Fibroblast of skin of abdomen (primary cell): ENCODE measurements around the gene PCDHGC5.

Source experiments
- DNase-seq: peaks from one replicate; pipeline ENCODE4 v3.0.0-alpha.2; 2013

Gene PCDHGC5

DNA sequence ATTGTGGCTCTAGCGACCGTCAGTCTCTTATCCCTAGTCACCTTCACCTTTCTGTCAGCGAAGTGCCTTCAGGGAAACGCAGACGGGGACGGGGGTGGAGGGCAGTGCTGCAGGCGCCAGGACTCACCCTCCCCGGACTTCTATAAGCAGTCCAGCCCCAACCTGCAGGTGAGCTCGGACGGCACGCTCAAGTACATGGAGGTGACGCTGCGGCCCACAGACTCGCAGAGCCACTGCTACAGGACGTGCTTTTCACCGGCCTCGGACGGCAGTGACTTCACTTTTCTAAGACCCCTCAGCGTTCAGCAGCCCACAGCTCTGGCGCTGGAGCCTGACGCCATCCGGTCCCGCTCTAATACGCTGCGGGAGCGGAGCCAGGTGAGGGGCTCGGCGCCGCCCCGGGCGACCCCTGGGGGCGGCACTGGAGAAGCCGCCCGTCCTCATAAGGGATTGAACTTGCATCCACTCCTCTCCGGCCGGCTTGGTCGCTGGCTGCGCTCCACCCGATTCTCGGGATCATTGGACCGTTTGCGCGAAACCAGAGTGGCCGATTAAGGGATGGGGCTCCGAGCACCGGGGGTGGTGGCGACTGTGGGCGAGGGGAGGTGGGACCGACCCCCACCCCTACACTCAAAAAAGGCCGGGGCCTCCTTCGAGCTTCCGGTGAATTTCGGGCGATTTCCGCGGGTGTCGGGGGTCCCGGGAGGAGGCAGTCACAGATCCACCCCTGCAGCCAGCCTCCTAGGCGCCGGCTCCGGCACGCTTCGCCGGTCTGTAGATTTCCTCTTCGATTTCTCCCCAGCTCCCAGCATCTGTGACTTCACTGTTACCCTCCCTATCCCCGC is 2.7 kb downstream of the PCDHGC5 start:
- DNase-seq, result no peak

DNA sequence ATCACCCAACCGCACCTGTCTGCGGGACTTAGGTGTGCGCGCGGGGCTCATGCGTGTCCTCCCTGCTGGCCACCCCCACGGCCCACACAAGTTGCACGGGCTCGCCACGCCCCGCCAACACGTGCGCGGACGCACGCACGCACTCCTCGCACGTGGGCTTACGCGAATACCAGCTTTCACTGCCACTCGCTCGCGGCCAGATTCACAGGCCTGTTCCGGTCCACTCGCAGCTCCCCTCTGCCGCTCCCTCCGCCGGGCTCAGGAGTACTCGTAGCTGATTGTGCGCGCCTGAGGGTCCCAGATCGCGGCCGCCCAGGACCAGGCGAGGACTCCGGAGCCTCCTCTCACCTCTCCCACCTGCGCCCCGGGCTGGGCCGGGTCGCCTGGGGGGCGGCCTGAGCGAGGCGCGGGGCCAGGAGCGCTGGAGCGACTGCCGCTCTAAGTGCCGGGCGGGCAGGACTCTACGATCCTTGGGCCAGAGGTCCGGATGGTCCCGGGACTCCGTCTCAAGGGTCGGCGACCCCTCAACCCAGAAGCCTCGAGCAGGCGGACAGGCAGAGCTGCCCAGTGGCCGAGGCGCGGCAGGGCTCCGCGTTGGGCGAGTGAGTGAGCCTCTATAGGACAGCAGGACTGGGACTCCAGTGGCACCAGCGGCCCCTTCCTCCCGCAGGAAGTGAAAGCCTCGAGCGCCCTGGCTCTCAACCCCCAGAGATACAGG is 3.4 kb downstream of the PCDHGC5 start:
- no peak for DNase-seq

DNA sequence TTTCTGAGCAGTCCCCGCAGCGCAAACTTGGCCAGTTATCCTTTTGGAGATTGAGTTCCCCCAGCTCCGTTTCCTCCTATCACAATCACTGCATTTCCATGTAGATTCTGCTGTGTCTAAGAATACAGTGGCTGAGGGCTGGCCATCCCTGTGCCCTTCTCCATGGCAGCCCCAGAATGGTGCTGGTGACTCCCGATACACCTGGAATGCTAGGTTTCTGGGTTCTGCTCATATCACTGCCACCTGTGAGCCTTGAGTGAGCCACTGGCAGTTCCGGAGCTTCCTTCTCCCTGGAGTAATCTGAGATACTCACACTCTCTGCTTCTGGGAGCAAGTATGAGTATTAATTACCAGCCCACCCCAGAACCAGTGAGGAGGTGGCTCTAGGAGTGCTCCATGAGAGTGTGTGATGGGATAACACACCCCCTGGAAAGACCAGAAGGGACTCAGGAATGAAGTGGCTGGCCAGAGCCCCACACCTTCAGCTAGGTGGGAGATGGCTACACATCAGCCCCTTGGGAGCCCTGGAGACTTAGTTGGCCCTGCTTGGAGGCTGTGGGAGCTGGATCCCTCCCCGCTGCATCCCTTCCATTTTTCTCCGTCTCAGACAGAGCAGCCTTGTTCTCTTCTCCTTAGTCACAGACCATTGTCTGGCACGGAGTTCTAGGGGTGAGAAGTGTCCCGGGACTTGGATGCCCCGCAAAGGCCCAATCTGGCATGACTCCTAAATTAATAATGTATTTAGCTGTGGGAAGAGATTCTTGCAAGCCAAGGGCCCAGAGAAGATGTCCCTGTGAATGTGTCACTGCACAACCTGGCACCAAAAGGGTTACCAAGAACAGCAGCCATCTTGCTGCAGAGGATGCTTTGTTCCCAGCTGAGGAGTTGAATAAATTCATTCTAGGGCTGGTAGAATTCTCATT is 4.9 kb downstream of the PCDHGC5 start:
- peak; percentile 68 for DNase-seq

DNA sequence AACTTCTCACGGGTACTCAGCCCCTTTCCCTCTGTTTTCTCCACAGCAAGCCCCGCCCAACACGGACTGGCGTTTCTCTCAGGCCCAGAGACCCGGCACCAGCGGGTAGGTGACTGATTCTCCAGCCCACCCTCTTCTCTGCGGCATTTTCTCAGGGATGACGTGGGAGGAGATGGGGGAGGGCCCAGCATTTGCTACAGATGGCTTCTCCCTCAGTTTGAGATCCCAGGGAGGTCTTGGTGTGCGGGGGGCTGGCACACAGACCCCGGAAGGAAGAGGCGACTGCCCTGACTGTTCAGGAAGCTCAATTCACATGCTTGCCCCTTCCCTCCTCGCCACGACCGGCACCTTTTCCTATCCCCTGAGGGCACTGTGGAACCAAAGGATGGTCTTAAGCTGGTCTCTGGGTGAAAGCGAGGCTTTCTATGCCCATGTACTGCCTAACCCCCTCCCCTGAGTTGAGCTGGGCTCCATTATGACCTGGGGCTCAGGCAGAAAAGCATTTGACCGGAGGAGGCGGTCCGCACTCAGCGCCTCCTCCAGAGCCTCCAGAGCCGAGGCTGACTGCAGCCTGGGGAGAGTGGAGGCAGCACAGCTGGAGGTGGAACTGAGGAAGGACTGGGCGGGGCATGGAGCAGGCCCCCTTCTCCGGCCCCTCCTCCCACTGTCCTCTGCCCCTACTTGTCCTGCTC is 6.0 kb downstream of the PCDHGC5 start:
- DNase-seq, result peak; percentile 70

DNA sequence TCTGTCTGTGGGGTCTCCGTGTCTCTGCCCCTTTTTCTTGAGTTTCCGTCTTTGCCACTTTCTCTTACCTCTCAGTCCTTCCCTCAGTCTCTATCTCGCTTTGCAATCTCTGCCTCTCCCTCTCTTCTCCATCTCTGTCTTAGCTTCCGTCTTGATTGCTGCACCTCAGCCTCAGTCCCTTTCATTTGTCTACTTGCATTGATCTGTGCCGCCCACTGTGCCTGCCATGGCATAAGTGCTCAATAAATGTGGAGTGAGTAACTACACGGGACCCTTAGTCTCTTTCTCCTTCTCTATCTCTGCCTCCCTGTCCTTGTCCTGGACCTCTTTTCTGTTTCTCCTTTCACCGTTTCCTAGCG is 6.6 kb downstream of the PCDHGC5 start:
- DNase-seq, result no peak

DNA sequence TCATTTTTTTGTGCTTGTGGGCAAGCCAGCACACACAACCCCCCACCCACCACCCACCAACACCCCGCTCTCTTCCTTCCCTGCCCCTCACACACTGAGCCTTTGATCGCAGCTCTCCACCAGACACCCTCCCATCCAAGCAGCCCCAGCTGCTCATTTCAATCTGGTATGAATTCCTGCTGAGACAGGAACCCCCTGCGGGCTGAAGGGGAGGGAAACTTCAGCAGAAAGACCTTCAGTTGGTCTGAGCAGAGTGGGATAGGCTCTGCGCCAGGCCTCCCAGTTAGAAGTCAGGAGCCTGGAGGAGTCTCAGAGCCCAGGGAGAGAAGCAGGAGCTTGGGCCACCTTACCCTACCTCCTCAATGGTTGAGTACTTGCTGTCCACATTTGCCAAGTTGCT is 7.2 kb downstream of the PCDHGC5 start:
- peak; percentile 91 for DNase-seq

DNA sequence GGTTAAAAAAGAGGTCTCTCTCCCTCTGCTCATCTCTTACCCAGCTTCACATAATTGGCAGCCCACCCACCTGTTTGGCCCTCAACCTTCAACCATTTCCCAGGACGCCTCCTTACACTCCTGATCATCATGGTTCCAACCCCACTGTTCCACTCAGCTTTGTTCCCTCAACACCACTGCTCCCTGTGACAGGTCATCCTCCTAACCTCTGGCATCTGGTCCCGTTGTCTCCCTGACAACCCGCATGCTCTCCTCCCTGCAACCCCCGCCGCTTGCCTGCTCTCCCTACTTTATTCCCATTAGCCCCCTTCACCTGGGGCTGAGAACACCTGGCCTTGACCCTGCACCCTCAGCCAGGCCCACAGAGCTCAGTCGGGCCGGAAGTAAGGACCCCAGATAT is 12.9 kb downstream of the PCDHGC5 start:
- DNase-seq, result no peak

DNA sequence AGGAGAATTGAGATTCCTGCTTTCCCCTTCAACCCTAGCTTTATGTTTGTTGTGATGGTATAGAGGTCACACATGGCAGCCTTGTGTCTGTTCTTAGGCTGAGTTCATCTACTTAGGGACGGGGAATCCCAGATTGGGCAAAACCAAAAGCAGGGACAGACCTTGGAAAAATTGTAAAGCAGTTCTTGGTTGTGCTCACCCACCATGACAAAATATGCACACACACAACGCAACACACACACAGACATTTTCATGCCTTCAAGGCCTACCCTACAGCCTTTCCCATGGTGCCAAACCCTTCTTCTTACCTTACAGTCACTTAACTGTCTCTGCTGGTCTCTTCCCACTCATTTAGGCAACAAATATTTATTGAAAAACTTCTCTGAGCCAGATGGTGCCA is 14.8 kb downstream of the PCDHGC5 start:
- DNase-seq, result no peak

DNA sequence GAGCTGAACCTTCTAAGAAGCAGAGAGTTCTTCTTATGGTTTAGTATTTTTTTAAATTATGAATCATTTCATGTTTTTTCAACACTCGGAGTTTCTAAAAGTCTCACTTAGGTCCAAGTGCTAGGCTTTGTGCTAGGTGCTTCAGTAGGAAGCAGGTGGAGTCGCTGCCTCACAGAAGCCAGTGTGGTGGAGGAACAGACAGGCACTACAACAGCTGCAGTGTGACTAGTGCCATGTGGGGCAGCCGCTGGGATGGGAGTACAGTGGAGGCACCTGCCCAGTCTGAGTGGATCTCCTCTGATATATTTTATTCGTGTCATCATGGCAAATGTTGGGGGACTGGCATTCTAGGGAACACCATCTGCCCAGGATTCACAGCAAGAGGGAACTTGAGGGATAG is 15.3 kb downstream of the PCDHGC5 start:
- no peak for DNase-seq

DNA sequence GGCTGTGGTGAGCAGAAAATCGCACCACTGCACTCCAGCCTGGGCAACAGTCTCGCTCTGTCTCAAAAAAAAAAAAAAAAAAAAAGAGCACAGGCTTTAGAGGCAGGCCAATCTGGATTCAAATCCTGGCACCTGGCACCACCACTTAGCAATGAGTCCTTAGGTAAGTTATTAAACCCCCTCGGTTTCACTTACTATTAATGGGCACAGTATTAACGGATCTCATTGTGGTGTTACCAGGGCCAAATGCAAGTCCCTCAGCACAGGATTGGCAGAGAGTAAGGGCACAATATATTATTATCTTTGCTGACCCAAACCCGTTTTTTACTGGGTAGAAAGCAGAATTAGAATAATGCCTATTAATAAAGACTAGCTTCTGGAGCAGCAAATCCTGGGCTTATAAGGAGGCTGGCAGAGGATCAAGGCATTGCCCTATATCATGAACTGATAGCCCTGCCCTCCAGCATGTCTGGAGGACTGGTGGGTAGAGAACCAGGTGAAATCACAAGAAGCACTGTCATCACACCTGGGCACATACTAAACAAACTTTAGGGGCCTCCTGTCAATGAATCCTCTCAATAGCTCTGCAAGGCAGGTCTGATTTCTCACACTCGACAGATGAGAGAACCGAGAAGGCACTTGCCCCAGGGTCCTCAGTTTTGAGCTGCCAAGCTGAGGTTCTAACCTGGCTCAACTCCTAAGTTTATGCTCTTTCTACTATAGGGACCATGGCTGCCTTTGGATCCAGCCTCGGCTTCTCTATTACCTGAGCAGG is 17.7 kb downstream of the PCDHGC5 start:
- DNase-seq, result no peak

DNA sequence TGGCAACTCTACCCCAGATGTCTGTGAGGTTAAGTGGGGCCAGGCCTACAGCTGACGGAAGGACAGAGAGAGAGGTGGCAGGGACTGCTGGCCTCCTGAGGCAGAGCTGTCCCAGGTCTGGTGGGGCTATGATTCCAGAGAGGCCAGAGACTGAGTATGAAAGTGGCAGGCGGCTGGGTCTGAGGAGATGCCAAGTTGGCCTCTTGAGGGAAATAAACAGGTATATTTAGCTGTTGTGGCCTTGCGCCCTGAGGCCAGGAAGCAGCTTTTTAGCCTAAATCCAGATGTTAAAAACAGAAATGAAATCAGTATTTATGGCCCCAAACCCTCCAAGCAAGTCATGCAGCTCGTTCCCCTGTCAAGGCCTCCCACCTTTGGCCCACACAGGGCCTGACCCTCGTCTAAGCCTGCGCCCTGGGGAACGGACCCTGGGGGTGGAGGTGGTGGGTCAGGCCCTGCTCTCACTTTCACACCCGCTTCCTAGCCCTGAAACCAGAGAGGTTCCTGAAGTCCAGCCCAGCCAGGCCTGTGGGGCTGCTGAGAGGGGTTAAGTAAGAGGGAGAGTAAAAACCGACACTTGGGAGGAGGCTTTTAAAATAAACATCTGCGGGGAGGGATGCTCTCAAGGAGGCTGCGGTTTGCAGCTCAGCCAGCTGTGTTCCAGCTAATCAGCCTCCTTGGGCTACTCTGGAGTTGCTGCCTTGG is 18.7 kb downstream of the PCDHGC5 start:
- peak; percentile 85 for DNase-seq

DNA sequence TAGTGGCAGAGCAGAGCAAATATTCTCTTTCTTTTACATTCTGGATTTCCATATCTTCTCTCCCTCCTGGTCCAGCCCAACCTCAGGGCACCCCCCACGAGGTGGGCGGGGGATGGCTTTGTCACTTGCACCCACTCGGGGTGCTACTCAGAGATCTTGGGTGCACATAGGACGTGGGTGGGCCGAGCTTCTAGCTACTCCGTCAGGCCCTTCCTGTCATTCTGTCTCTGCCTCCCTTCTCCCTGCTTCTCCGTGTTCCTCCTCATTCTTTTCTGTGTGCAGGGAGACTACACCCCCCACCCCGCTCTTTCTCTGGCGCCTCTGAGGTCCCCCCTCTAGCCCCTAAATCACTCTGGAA is 19.5 kb downstream of the PCDHGC5 start:
- DNase-seq, result no peak

DNA sequence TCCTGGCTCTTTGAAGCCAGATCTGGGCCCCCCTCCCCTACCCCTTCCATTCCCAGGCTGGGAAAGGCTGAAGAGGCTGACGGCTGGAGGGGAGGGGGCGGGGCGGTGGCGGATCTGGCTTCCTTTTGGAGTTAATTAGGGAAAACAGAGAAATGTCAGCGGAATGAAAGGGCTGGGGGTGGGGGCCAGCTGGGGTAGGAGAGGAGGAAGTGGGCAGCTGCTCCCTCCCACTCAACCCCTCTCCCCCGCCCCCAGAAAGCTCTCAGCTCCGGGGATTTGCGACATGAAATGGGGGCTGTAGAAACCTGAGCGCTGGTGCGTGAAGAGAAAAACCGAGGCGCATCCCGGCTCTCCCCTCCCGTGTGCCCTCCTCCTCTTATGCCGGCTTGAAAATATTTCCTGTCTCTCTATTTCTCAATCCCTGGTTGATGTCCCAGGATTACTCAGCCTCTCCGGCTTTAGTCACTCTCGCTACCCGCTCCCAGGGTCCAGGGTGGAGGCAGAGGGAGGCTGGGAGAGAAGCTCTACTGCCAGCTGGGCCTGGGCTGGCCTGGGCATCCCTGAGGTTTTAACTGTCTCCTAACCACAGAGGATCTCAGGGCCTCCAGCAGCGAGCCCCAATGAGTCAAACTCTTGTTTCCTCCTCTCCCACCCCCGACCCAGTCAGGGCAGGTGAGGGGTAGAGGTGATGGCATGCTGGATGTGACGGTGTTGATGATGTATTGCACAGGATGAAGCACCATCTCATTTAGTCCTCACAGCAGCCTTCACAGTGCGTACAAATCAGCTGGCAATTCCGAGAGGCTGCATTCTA is 20.1 kb downstream of the PCDHGC5 start:
- DNase-seq, result peak; percentile 99

DNA sequence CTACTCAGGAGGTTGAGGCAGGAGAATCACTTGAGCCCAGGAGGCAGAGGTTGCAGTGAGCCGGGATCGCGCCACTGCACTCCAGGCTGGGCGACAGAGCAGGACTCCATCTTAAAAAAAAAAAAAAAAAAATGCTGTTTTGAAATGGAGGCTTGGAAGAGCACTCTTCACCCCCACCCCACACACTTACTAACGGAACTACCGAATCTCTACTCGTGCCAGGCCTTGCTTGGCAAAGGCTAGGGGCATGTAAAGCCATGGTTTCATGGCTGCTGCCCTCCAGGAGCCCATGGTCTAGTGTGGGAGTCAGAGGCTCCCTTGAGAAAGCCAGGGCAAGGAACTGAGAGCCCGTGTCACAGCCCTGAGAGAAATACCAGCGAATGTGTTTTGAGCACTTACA is 21.3 kb downstream of the PCDHGC5 start:
- no peak for DNase-seq

DNA sequence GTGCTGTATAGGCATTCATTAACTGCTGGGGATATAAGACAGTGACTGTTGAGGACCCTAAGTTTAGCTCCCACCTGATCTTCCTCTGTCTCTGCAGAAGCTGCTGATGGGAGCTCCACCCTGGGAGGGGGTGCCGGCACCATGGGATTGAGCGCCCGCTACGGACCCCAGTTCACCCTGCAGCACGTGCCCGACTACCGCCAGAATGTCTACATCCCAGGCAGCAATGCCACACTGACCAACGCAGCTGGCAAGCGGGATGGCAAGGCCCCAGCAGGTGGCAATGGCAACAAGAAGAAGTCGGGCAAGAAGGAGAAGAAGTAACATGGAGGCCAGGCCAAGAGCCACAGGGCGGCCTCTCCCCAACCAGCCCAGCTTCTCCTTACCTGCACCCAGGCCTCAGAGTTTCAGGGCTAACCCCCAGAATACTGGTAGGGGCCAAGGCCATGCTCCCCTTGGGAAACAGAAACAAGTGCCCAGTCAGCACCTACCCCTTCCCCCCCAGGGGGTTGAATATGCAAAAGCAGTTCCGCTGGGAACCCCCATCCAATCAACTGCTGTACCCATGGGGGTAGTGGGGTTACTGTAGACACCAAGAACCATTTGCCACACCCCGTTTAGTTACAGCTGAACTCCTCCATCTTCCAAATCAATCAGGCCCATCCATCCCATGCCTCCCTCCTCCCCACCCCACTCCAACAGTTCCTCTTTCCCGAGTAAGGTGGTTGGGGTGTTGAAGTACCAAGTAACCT is 22.1 kb downstream of the PCDHGC5 start:
- DNase-seq, result no peak

DNA sequence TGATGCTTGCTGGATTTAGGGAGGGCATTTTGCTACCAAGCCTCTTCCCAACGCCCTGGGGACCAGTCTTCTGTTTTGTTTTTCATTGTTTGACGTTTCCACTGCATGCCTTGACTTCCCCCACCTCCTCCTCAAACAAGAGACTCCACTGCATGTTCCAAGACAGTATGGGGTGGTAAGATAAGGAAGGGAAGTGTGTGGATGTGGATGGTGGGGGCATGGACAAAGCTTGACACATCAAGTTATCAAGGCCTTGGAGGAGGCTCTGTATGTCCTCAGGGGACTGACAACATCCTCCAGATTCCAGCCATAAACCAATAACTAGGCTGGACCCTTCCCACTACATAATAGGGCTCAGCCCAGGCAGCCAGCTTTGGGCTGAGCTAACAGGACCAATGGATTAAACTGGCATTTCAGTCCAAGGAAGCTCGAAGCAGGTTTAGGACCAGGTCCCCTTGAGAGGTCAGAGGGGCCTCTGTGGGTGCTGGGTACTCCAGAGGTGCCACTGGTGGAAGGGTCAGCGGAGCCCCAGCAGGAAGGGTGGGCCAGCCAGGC is 23.0 kb downstream of the PCDHGC5 start:
- DNase-seq, result no peak

DNA sequence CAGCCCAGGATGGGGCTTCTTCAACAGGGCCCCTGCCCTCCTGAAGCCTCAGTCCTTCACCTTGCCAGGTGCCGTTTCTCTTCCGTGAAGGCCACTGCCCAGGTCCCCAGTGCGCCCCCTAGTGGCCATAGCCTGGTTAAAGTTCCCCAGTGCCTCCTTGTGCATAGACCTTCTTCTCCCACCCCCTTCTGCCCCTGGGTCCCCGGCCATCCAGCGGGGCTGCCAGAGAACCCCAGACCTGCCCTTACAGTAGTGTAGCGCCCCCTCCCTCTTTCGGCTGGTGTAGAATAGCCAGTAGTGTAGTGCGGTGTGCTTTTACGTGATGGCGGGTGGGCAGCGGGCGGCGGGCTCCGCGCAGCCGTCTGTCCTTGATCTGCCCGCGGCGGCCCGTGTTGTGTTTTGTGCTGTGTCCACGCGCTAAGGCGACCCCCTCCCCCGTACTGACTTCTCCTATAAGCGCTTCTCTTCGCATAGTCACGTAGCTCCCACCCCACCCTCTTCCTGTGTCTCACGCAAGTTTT is 23.6 kb downstream of the PCDHGC5 start:
- DNase-seq, result peak; percentile 67

DNA sequence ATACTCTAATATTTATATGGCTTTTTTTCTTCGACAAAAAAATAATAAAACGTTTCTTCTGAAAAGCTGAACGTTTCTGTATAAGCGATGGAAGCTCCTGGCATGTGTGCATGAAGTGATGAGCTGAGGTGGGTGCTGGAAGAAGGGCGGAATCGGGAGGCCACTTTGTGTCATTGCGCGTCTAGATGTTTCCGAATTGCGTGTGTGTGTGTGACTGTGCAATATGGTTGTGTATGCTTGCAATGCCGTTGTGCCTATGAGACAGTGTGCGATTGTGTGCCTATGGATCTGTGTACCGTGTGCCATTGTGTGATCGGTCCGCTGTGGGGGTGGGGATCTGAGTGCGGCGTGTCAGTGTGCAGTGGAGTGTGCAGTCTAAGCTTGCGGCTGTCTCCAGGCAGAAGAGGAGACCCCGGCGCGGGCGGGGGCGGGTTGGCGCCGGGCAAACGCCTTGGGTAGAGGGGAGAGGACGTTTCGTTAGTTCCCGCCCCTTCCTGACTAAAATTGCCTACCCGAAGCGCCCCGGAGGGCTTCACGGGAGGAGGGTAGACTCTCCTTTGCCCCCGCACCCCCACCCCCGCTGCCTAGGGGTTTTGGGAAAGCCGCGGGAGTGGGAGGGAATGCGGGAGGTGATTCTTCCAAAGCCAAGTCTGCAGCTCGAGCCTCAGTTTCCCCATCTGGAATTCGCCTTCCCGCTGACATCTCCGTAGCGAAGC is 24.2 kb downstream of the PCDHGC5 start:
- peak; percentile 47 for DNase-seq
